Measurements from ENCODE around the gene SPG11.
"Not testable (repeated sequence)": the region's sequence is repeated elsewhere in the genome, so short reads cannot be mapped to it uniquely, and the experiment has no call there.

The SPG11 gene

GRCh38 chr15:44633603-44634002, 29.9 kb downstream of the SPG11 start:
- no peak for DNase-seq (ENCODE audit: low read depth in 2 of 2)

DNA sequence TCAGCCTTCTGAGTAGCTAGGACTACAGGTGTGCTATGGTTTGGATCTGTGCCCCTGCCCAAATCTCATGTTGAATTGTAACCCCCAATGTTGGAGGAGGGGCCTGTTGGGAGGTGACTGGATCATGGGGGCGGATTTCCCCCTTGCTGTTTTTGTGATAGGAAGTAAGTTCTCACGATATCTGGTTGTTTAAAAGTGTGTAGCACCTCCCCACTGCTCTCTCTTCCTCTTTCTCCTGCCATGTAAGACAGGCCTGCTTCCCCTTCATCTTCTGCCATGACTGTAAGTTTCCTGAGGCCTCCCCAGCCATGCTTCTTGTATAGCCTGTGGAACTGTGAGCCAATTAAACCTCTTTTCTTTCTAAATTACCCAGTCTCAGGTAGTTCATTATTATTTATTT, 38.2 kb downstream of the SPG11 start:
- not testable (repeated sequence) for DNase-seq (ENCODE audit: low read depth in 2 of 2)

DNA sequence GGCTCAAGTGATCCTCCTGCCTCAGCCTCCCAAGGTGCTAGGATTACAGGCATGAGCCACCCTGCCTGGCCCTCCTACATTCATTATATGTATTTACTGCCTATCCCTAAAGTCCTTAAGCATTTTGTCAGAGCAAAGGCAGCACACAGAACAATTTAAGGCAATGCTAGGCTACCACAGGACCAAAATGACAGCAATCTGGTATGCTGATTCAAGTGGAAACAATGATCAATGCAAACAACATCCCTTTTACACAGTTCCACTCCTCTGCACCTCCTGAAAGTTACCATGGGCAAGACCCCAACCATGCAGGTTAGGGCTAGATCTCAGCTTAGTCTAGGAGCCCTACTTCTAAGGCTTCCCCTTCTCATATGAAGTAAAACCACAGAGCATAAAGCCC, 40.3 kb downstream of the SPG11 start:
- no peak for DNase-seq (ENCODE audit: low read depth in 2 of 2)

DNA sequence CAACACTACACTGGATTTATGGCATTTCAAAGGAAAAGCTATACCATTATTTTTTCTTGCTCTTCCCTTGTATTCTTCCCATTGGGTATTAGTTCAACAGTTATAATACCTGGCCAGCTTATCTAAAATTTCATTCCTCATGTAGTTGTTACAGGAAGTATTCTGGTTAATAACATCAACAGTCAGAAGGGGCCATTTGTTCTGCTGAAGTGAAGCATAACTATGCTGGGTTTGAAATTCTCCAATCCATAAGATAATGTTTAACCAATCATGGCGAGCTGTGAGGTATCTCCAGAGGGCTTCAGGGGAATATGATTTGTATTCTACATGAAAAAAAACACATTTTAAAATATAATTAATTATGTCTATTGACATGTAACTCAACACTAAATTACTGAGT, 43.4 kb downstream of the SPG11 start:
- DNase-seq (ENCODE audit: low read depth in 2 of 2): no peak

DNA sequence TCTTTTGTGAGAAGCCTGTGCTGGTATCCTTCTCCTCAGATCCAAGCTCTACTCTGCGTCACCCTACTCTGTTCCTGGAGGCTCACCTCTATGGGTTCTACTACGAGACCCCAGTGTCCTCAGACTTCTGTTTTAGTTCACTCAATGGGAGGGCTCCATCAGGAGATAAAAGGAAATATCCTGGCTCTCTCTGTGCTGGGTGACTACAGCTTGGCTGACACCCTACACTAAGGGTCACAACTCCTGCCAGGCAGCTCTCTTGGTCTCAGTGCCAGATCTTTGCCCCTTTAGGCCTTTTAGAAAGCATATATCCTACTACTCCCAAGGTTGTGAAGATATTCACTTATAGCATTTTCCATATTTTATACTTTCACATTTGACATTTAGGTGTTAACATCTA, 46.5 kb downstream of the SPG11 start:
- no peak for DNase-seq (ENCODE audit: low read depth in 2 of 2)

- DNase-seq (ENCODE audit: low read depth in 2 of 2): no peak
These were observed 56.7 kb downstream of the SPG11 start for GRCh38 chr15:44606740-44607139.

GRCh38 chr15:44603126-44603525, 60.3 kb downstream of the SPG11 start:
- no peak for DNase-seq (ENCODE audit: low read depth in 2 of 2)

DNA sequence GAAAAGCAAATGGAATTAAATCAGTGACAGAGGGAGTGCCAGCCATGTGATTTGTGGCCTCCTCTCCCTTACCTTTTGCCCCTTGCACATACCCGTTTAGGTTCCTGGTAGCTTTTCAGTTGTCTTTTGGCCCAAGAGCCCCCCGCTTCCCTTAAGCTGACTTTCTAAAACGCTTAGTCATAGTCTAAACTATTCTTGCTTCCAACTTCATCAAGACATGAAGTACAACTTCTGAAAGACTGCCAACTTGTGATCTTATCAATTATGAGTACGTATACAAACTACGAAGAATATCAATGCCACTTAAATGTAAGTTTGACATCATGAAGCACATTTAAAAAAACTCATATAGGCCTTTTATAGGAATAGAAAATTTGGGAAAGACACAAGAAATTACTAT, 64.6 kb downstream of the SPG11 start:
- no peak for DNase-seq (ENCODE audit: low read depth in 2 of 2)

- no peak for DNase-seq (ENCODE audit: low read depth in 2 of 2)
These were observed 65.4 kb downstream of the SPG11 start for GRCh38 chr15:44598066-44598465.

DNA sequence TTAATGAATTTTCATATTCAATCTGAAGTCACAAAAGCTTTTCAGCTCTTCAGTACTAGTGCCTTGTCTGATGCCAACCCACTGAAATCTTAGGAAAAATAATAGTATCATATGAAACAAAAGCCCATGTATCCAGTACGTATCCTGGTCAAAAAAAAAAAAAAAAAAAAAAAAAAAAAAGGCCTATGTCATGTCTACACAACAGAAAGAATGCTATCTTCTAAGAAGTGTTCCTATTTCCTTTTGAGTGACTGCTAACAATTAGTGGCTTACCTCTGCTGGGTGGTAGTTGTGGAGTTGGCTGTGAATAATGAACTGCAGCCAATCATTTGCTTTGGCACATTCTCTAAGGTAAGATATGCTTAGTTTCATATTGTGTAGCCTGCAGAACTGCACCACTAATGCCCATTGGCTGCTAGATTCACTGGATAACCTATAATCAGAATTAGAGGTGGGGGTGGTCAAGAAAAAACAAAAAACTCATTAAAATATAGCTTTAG, 66.9 kb downstream of the SPG11 start:
- DNase-seq (ENCODE audit: low read depth in 2 of 2): no peak

DNA sequence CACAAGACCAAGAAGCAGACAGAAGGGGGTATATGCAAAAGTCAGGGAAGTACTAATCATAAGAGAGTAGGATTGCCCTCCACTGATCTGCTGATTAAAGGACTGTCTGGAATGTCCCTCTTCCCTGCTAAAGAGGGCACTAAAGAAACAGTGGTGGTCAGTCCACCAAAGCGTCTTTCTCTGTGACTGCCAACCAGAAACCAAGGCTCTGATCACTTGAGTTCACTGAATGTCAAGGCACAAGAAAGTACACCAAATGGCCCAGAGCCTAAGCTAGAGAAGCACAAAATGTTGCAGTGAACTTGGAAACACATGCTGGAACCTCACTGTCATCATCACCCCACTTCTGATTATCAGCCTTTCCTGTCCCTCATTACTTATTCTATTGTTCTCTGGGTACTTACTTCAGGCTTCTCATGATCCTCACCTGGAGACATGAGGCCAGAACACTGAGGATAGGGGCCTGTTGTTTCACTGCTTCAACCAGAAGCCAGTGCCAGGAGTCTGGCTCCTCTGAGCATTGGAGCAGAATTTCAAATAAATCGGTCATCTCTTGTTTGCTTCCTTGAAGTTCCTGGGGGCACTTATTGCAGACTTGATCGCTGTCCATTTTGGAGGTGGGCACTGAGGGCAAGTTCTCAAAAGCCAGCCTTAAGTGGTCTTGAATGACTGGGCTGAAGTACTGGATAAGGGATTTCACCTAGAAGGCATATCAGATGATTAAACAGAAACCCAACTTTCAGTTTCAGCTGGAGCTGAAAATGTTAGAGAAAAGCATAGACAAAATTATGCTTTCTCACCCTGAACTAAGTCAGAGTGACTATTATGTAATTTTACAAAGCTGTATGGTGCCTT, 67.6 kb downstream of the SPG11 start:
- no peak for DNase-seq (ENCODE audit: low read depth in 2 of 2)

GRCh38 chr15:44595246-44595645, 68.2 kb downstream of the SPG11 start:
- DNase-seq (ENCODE audit: low read depth in 2 of 2): no peak

DNA sequence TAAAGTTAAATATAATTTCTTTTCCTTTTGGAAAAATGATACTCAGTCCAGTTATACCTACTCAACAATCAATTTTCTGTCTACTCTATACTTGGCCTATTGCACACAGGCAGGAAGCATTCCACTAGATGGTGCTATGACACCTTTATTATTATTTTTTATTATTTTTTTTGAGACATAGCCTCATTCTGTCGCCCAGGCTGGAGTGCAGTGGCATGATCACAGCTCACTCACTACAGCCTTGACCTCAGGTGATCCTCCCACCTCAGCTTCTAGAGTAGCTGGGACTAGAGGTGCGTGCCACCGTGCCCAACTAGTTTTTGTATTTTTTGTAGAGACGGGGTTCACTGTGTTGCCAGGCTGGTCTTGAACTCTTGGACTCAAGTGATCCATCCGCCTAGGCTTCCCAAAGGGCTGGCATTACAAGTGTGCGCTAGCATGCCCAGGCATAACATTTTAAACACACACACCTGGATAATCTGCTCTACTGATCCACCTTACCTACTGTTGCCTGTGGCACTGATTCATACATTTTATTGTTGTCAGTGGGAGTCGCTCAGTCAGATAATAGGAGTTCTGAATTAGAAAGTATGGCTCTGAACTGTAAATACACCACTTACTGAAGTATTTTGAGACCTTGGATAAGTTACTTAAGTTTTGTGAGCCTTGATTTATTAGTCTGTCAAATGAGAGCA, 70.3 kb downstream of the SPG11 start:
- no peak for DNase-seq (ENCODE audit: low read depth in 2 of 2)

DNA sequence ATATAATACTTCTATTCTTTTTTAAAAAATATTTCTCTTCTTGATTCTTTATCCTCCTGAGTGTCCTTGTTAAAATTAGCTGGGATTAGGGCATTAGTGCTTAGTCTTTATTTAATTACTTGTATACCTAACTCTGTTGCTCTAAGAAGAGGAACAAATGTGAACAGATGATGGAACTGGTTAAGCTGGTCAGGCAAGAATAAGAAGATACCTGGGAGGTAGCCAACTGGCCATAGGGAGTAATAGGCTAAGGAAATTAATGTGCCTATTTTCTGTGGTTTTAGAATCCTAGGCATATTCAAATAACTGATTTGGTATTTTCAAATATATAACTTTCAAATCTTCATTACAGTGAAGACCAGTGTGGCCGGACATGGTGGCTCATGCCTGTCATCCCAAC, 72.1 kb downstream of the SPG11 start:
- DNase-seq (ENCODE audit: low read depth in 2 of 2): no peak

DNA sequence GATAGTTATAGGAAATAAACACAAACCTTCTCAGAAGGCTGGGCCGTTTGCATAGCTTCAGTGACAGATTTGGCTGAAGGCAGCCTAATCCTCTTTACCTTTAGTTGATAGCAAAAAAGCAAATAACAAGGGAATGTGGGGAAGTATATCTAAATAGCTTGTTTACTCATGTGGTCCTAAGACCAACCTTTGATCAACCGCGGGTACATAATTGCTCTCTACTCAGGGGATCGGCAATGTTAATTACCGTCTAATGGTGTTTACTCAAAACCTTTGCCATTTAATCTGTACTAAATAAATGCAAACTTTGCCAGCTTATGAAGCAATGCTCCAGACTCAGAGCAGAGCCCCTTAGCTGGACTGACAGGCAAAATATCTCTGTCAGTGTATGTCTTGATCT, 74.9 kb downstream of the SPG11 start:
- DNase-seq (ENCODE audit: low read depth in 2 of 2): no peak

- DNase-seq (ENCODE audit: low read depth in 2 of 2): no peak
These were observed 77.8 kb downstream of the SPG11 start for GRCh38 chr15:44585633-44586032.

DNA sequence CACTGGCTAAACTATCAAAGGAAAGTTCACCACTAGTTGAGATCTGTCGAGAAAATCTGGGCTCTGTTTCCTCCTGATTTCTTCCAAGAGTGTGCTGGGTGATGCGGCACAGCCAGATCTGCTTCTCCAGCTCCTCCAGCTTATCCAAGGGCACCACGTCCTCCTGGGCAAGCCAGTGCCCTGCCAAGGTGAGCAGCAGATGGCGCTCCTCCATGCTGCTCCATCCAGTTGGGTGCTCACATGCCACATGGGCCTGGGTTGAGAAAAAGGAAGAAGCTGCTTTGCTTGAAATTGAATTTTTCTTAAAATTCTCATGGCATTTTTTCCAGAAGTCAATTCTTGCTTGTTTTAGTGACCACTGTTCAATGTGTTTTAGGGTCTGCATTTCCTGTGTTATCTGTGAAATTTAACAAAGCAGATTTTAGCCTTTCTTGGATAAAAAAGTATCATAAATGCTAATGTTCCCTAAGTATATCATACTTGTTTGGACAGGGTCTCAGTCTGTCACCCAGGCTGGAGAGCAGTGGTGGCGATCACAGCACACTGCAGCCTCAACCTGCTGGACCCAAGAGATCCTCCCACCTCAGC, 79.2 kb downstream of the SPG11 start:
- DNase-seq (ENCODE audit: low read depth in 2 of 2): peak; percentile 28 to 38

DNA sequence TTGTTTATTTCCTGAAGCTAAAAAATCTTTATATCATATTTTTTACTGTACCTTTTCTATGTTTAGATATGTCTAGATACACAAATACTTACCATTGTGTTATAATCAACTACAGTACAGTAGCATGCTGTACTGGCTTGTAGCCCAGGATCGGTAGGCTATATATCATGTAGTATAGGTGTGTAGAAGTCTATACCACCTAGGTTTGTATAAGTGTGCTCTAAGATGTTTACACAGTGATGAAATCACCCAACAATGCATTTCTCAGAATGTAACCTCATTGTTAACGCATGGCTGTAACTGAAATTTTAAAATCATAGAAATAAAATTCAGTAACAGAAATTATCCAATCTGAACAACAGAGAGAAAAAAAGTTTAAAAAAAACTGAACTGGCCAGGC, 83.4 kb downstream of the SPG11 start:
- no peak for DNase-seq (ENCODE audit: low read depth in 2 of 2)

DNA sequence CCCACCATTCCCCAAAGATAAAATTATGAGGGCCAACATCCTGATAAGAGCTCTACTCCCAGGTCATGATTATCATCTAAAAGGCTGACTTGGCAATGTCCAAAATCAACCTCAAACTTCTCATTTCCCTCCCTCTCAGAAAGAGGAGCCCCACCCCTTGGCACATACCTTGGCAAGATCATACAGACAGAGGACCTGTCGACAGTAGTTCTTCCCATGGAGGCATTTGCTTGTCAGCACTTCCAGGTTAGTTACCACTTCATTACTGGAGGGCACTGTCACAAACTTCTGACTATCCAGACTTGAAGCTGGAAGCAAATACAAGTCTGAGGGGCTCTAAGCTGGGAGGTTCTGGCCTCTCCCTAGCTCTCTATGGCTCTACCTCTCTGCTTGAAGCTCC, 88.7 kb downstream of the SPG11 start:
- no peak for DNase-seq (ENCODE audit: low read depth in 2 of 2)

- DNase-seq (ENCODE audit: low read depth in 2 of 2): no peak
These were observed 90.1 kb downstream of the SPG11 start for GRCh38 chr15:44573386-44573785.

- DNase-seq (ENCODE audit: low read depth in 2 of 2): no peak
These were observed 93.1 kb downstream of the SPG11 start for GRCh38 chr15:44570361-44570760.

- DNase-seq (ENCODE audit: low read depth in 2 of 2): no peak
These were observed 94.1 kb downstream of the SPG11 start for GRCh38 chr15:44569316-44569715.

- DNase-seq (ENCODE audit: low read depth in 2 of 2): no peak
These were observed 95.1 kb downstream of the SPG11 start for GRCh38 chr15:44568338-44568737.
